ENCODE measurements around the gene SEPSECS. TPM values are rescaled to one million over a fixed set of nuclear protein-coding genes. Genes with fewer than 3 reads are reported as not detected.

SEPSECS gene
- total and polyA plus RNA-seq, 9 donors = 4.0 to 11.0 (median 8.6) TPM

DNA sequence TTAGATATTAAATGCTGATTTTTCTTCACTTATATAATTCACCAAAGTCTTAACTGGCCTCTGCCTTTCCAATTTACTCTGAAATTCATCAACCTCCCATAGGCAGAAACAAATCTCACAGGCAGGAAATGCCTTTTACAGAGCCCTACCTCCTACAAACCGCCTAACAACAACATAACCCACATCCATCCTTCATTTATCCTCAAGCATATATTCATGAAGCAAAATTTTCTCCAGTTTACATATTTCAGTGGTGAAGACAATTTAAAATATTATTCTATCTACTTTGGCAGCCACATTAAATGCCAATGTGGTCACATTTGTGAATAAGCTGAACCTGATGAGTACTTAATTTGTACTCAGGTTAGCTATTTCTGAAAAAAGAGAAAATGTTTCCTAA, 30.3 kb downstream of the SEPSECS start:
- WGBS, 3 donors = 54 to 74% (median 54%) methylated on average over 1 of the region's 1 CpG
- no peaks in the 10 kb centered on the region for H3K9me3 ChIP-seq
- H3K27me3 ChIP-seq = no peaks in the 10 kb centered on the region
- TF ChIP-seq POLR2A (IDR thresholded peaks at IDR 0.05) (no peak), EP300 (IDR thresholded peaks at IDR 0.05) (no peak)
- TF ChIP-seq, protein P1, sequence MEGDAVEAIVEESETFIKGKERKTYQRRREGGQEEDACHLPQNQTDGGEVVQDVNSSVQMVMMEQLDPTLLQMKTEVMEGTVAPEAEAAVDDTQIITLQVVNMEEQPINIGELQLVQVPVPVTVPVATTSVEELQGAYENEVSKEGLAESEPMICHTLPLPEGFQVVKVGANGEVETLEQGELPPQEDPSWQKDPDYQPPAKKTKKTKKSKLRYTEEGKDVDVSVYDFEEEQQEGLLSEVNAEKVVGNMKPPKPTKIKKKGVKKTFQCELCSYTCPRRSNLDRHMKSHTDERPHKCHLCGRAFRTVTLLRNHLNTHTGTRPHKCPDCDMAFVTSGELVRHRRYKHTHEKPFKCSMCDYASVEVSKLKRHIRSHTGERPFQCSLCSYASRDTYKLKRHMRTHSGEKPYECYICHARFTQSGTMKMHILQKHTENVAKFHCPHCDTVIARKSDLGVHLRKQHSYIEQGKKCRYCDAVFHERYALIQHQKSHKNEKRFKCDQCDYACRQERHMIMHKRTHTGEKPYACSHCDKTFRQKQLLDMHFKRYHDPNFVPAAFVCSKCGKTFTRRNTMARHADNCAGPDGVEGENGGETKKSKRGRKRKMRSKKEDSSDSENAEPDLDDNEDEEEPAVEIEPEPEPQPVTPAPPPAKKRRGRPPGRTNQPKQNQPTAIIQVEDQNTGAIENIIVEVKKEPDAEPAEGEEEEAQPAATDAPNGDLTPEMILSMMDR (IDR thresholded peaks at IDR 0.05) = no peak
- DNase-seq = no peak
- no peaks in the 10 kb centered on the region for H3K4me1 ChIP-seq (ENCODE audit: insufficient read depth)
- no peak overlapping the region for H3K27ac ChIP-seq
- intact Hi-C loops (cut with DNase I) = no loop called here
- no peak overlapping the region for H3K4me3 ChIP-seq
- no peaks in the 10 kb centered on the region for H3K36me3 ChIP-seq

DNA sequence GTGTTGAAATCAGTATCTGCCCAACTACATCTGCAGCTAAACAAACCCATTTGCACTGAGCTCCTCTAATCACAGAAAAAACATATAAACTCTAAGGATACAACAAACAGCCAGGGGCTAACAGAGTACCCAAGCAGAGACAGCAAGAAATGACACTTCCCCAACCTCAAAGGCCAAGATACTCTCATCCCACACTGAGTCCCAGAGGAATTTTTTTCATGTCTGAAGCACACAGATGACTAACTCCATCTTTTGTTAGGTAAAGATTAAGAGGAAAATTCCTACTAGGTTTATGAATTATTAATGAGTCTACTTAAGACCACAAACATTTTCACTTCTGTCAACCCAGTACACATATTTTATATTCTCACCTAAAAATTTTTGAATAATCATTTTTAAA, 31.6 kb downstream of the SEPSECS start:
- Histone ChIP-seq H3K27me3 (no peaks in the 10 kb centered on the region), H3K27ac (no peak overlapping the region), H3K4me3 (no peak overlapping the region), H3K36me3 (no peaks in the 10 kb centered on the region), H3K9me3 (no peaks in the 10 kb centered on the region), H3K4me1 (ENCODE audit: insufficient read depth) (no peaks in the 10 kb centered on the region)
- DNase-seq = no peak
- intact Hi-C loops (cut with DNase I) = no loop called here
- TF ChIP-seq EP300 (IDR thresholded peaks at IDR 0.05) (no peak), POLR2A (IDR thresholded peaks at IDR 0.05) (no peak)
- TF ChIP-seq, protein P1 (IDR thresholded peaks at IDR 0.05) = no peak

DNA sequence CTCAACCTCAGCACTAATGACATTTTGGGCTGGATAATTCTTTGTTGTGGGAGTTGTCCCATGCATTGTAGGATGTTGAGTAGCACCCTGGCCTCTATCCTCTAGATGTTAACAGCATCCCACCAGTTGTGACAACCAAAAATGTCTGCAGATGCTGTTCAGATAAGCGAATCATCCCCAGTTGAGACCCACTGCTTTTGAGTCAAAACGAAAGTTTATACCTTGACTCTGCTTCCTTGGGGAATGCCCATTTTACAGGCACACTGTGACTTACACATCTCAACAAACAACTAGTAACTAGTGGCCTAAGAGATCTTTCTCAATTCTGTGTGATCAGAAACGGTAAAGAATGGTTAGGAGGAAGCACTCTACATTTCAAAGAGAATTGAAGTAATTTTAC, 37.0 kb downstream of the SEPSECS start:
- no peak overlapping the region for H3K4me3 ChIP-seq
- no peaks in the 10 kb centered on the region for H3K36me3 ChIP-seq
- H3K4me1 ChIP-seq (ENCODE audit: insufficient read depth) = no peaks in the 10 kb centered on the region
- intact Hi-C loops (cut with DNase I) = no loop called here
- 93 to 97% (median 93%) methylated on average over 3 of the region's 3 CpGs for WGBS, 3 donors
- no peaks in the 10 kb centered on the region for H3K27me3 ChIP-seq
- TF ChIP-seq POLR2A (IDR thresholded peaks at IDR 0.05) = no peak
- TF ChIP-seq, protein P1 (IDR thresholded peaks at IDR 0.05) = no peak
- no peak for TF ChIP-seq EP300 (IDR thresholded peaks at IDR 0.05)
- H3K27ac ChIP-seq = no peak overlapping the region
- no peak for DNase-seq
- H3K9me3 ChIP-seq = no peaks in the 10 kb centered on the region

DNA sequence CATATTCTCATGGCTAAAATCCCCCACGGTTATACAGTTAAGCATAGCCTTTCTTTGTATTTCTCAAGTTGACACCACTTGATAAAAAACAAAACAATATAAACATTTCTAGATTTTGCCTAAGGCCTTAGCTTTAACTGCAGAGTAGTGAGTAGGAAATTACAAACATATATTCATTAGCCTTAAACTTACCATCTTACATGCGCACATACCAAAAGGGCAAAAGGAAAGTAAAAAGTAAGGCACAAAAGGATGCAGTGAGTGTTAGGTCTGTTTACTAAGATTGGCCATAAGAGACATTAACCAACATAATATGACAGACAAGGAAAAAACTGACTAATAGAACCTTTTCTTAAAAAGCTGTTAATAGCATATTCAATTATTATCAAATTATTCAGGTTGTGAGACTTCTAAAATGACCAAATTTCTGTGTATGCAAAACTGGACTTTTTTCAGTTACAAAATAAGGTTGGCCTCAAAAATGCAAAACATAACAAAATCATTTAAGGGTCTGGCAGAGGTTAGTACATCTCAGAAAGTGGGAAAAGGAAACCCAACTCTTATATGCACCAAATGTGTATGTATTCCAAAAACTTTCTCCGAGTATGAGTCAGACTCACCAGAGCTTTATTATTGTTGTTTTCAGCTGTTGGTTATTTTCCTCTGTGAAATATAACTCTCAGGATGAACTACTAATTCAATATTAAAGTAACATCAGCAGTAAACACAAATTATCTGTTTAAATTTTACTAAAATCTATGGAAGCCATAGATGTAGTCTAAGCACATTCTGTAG, 39.9 kb downstream of the SEPSECS start:
- intact Hi-C loops (cut with DNase I) = no loop called here
- TF ChIP-seq POLR2A (IDR thresholded peaks at IDR 0.05) (no peak), EP300 (IDR thresholded peaks at IDR 0.05) (no peak)
- TF ChIP-seq, protein P1 (IDR thresholded peaks at IDR 0.05) = no peak
- no peak for DNase-seq
- Histone ChIP-seq H3K27me3 (no peaks in the 10 kb centered on the region), H3K4me3 (no peak overlapping the region), H3K36me3 (no peaks in the 10 kb centered on the region), H3K27ac (no peak overlapping the region), H3K9me3 (no peaks in the 10 kb centered on the region), H3K4me1 (ENCODE audit: insufficient read depth) (no peaks in the 10 kb centered on the region)
- 53 to 61% (median 58%) methylated on average over 3 of the region's 3 CpGs for WGBS, 3 donors
